WI38 (cell line): ENCODE measurements around the gene CBLIF.
"Not testable (repeated sequence)": the region's sequence is repeated elsewhere in the genome, so short reads cannot be mapped to it uniquely, and the experiment has no call there.

Experiments used
- H3K4me3 ChIP-seq: 2 replicates; pipeline ENCODE4 v1.5.1; 2011; ENCODE audit warnings: low read depth, mild to moderate bottlenecking, control low read depth, low read length
- CTCF ChIP-seq: IDR thresholded peaks from 2 replicates; pipeline ENCODE4 v1.5.1; 2012; ENCODE audit warnings: low read depth, mild to moderate bottlenecking, control low read depth, low read length

The CBLIF gene

GRCh38 chr11:59845399-59845798, at the start of gene CBLIF:
Gene CBLIF, minus strand, starts transcription at chr11:59845499. Its CDS starts 46 bp downstream, at chr11:59845453.
- no peak for TF ChIP-seq CTCF
- H3K4me3 ChIP-seq = no peak within 1 kb of the TSS

GRCh38 chr11:59894616-59895015, 49.3 kb upstream of the CBLIF start:
- TF ChIP-seq CTCF = no peak
- H3K4me3 ChIP-seq = no peak overlapping the region

- TF ChIP-seq CTCF = no peak
- H3K4me3 ChIP-seq = no peak overlapping the region
These were observed 46.5 kb upstream of the CBLIF start for GRCh38 chr11:59891781-59892181.

- not testable (repeated sequence) for H3K4me3 ChIP-seq
These were observed 41.9 kb upstream of the CBLIF start for GRCh38 chr11:59887156-59887555.

- H3K4me3 ChIP-seq = no peak overlapping the region
- TF ChIP-seq CTCF = no peak
These were observed 38.3 kb upstream of the CBLIF start for GRCh38 chr11:59883597-59883996.

GRCh38 chr11:59879567-59879966, 34.3 kb upstream of the CBLIF start:
- H3K4me3 ChIP-seq = no peak overlapping the region
- TF ChIP-seq CTCF = no peak

GRCh38 chr11:59878575-59878974, 33.3 kb upstream of the CBLIF start, which contains the start of gene OOSP3:
Gene OOSP3, plus strand, starts transcription at chr11:59878782. Its CDS starts 27 bp downstream, at chr11:59878809.
- no peak within 1 kb of the TSS for H3K4me3 ChIP-seq
- TF ChIP-seq CTCF = no peak

GRCh38 chr11:59877784-59878183, 32.5 kb upstream of the CBLIF start:
- H3K4me3 ChIP-seq = no peak overlapping the region
- TF ChIP-seq CTCF = no peak
